Cortex of kidney (tissue), 1 donor: Measurements from ENCODE around the gene SART3.
"Not testable (repeated sequence)": the region's sequence is repeated elsewhere in the genome, so short reads cannot be mapped to it uniquely, and the experiment has no call there.

Source experiments
- DNase-seq: peaks from one replicate; lab custom pipeline; 2025; lab: John Stamatoyannopoulos, UW

Gene SART3

GRCh38 chr12:108518716-108519496 is 42.1 kb downstream of the SART3 start:
- no peak for DNase-seq

DNA sequence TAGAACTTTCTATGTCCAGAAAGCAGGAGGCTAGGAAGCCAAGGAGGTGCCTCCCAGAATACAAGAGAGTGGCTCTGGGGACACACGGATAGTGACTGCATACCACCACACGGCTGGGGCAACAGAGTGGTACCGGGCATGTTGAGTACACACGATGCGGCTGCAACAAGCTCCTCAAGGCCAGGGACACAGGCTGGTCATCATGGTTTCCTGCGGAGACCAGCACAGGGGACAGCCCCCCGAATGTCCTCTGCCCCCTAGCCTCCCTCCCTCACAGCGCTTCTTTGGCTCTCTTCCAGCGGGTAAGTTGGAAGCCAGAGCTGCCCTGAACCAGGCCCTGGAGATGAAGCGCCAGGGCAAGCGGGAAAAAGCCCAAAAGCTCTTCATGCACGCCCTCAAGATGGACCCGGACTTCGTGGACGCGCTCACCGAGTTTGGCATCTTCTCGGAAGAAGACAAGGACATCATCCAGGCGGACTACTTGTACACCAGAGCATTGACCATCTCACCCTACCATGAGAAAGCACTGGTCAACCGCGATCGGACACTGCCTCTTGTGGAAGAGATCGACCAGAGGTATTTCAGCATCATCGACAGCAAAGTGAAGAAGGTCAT is 42.8 kb downstream of the SART3 start:
- peak; percentile 8 for DNase-seq

- DNase-seq = no peak
Observed at GRCh38 chr12:108517288-108518100, 43.5 kb downstream of the SART3 start.

- no peak for DNase-seq
Observed at GRCh38 chr12:108516511-108517275, 44.3 kb downstream of the SART3 start.

- DNase-seq = no peak
Observed at GRCh38 chr12:108515916-108516315, 45.1 kb downstream of the SART3 start.

DNA sequence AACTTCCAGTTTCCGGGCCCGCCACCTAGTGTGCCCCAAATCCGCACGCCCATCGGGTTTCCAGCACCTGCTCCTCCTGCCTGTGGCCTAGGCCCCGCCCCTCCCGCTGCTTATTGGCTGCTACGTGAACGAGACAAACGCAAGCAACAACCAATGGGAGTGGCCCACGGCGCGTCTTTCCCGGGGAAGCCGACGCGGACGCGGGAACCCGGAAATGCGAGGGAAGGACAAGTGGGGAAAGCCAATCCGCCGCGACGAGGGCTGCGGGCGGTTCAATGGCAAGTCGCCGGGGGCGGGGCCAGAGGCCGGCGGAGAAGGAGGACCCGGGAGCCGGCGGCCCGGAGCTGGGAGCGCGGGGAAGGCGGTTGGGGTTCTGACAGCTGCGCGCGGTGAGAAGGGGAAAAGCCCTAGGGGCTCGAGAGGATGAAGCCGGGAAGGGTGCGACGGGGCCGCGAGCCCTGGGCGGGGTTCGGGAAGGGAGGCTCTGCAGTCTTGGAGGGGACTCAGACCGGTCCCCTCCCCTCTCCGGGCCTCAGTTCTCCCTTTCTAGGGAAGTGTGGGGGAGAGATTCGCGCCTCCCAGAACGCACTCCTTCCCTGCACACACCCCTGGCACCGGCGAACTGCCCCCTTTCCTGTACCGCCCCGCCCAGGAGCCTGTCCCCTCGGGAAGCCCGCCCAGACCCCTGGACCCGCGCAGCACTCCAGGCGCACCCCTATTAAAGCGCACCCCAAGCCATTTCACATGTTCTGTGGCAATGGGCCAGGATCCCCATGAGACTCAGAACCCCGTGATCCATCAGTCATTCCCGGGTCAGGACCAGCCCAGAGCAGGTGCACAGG is 45.8 kb downstream of the SART3 start, which contains the start of gene FICD:
Gene FICD (plus strand): TSS at position 305 of the 842 bp plus-strand sequence. CDS start 1,696 bp downstream, outside the sequence.
- DNase-seq = peak; percentile 74

DNA sequence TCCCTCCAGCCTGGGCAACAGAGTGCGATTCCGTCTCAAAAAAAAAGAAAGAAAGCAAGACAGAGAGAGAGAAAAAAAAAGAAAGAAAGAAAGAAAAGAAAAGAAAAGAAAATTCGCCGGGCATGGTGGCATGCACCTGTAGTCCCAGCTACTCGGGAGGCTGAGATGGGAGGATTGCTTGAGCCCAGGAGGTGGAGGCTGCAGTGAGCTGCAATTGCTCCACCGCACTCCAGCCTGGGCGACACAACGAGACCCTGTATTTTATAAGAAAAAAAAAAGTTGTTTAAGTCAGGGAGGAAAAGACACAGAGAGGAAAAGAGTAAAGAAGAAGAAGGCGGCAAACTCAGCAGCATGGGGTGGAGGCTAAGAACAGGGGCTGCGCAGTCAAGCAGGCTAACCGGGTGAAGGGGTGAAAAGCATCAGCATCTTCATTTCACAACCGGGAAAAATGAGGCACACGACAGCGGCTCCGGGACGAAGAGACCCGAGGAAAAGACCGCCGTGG is 46.5 kb downstream of the SART3 start:
- DNase-seq = no peak

DNA sequence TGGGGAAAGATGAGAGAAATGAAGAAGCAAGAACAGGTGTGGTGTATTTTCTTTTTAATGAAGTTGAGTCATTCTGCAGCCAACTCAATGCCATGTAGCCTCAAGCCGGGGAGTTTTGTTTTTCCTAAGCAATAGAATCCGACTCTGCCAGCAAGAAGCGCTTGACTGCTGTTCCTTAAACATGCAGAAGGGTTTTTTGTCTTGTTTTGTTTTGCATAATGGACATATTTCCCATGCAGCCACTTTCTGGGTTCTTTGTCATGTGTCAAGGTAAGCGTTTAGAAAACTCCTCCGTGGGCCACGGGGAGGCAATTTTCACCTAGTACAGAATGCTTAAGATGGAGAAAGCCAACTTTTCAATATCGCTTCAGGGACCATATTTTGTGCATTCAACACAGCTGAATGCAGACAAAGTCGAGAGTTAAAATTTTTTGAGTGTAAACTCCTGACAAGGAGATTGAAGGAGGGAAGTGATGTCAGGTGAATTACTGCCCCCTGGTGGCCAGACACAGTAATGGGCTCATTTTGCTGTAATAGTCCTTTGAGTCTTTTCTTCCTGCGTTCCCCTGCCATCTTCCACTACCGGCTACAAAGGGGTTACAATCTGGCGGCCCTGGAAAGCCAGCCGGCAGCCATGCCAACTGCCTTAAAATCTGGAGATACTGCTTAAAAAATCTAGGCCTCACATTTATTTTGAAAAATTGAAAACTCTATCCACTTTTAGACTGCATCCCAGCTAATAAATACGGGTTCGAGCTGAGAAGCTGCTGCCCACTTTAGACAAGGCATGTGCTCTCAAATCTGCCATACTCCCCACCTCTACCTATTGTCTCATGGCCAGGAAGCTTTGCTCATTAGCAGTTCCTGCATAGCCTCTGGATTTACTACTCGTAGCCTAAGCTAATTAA is 49.1 kb downstream of the SART3 start:
- no peak for DNase-seq

DNA sequence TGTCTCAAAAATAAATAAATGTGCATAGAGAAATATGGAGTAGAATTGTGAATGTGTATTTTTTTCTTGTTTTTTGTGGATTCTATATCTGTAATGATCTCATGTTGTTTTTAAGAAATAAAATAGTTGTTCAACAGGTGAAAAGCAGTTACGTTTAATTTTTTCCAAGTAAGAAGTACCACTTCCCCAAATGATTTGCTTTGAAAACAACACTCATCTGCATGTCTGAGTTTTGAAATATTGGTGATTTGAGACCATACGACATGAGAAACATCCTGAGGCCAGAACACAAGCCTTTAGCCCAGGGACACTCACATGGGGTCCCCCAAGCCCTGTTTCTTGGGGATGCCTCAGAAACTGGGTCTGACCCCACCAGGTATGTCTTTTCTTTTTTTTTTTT is 50.1 kb downstream of the SART3 start:
- no peak for DNase-seq

- no peak for DNase-seq
Observed at GRCh38 chr12:108509806-108510205, 51.2 kb downstream of the SART3 start.

DNA sequence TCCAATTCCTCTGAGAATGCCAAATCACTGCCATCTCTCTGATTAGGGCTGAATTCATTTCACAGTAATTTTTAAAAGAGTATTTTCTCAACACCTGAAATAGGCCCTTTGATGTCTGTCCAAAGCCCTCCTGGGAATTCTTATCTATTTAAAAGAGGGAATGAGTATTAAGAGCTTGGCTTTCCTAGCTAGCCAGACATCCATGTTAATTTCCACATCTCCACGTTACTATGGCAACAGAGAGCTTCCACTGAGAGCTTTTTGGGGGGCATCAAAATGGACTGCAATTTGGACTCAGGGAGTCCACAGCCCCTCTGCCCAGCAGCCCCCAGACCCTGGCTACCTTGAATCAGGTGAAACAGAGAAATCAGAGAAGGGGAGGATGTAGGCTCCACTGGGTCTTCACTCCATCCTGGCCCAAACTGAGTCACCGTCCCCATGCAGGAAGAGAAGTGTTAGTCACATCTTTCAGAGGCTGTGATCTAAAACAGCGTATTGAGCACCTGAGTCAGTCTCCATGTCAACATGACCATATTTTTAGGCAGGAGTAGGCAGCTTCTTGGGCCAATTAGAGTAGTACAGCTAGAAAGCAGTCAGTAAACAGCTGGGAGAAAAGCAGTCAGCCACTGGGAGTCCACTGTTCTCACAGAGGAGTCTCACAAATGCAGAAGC is 52.9 kb downstream of the SART3 start:
- DNase-seq = no peak

- no peak for DNase-seq
Observed at GRCh38 chr12:108505129-108505528, 55.8 kb downstream of the SART3 start.

DNA sequence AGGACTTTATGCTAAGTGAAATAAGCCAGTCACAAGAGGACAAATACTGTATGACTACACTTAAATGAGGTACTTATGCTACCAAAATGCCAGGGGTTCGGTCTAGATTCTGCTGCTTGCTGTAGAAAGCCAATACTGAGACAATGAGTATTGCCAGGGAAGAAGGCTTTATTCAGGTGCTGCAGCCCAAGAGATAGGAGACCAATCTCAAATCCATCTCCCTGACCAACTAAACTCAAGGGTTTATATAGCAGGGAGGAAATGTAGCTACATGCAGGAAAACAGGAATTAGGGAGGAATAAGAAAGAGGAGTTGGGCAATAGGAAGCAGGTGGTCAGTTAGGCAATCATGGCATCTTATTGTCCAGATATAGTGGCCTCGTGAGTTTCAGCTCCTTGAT is 58.1 kb downstream of the SART3 start:
- no peak for DNase-seq

DNA sequence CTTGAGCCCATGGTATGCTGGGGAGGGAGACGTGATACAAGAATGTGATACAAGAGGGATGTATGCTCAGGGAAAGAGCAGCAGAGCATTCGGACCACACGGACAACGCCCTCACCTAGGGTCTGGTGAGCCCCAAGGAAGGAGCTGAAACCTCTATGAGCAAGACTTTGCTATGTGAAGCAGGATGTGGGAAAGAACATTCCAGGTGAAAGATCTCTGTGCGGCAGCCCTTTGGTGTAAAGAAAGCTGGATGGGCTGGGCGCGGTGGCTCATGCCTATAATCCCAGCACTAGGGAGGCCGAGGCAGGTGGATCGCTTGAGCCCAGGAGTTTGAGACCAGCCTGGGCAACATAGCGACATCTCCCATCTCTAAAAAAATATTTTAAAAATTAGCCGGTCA is 62.8 kb downstream of the SART3 start:
- no peak for DNase-seq

DNA sequence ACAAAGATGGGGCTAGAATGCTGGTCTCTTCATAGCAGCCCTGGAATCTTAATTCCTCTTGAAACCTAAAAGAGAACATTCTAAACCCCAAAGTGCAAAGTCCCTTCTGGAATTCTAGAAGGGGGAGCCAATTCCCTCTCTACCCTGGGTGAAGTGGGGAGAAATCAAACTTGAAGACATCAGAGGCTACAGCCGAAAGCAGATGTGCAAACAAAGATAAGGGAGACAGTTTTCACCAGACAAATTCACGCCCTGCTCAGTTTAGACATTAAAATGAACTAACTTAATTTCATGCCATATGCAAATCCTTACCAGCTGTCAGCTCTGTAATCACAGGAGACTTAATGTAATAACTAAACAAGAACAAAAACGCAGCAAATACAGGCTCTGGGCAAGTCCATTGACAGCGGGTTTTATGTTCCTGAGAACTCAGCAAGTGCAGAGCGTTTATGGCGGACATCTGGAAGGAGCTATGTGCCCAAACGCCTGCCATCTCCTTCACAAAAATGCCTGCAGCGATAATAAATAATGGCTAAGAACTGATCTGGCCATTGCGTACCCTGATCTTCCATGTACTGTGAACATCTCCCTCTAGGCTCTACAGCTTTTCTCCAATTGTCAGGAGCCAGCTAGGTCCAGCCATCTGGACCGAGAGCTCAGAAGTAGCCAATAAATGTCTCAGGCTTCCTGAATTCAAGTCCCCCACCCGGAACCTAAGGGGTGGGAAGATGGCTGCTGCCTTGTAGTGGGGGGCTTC is 65.0 kb downstream of the SART3 start:
- no peak for DNase-seq

- no peak for DNase-seq
Observed at GRCh38 chr12:108495054-108495453, 65.9 kb downstream of the SART3 start.

DNA sequence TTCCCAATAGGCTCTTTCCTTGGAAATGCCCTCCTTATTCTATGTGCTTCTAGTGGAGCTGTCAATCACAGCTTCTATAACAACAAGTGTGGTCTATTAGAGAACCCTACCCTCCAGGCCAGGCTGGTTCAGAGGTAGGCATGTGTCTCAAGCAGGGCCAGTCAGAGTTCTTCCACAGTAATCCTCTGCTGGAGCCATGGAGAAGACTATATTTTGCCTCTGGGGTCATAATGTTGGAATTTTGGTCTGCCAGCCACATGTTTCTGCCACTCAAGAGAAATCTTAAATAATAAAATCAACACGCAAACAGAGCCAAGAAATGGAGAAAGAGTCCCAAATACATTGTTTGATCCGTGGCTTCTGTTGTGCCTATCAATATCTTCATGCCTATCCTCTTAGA is 69.7 kb downstream of the SART3 start:
- DNase-seq = no peak

GRCh38 chr12:108487029-108487428 is 73.9 kb downstream of the SART3 start:
- not testable (repeated sequence) for DNase-seq
